ENCODE measurements around the gene SIX2. TPM values are rescaled to one million over a fixed set of nuclear protein-coding genes. Genes with fewer than 3 reads are reported as not detected.

The SIX2 gene
- total and polyA plus RNA-seq, 2 of the 13 experiments (the other 11 are each of a cell fraction or from before 2014, with no cell fraction given): not detected

DNA sequence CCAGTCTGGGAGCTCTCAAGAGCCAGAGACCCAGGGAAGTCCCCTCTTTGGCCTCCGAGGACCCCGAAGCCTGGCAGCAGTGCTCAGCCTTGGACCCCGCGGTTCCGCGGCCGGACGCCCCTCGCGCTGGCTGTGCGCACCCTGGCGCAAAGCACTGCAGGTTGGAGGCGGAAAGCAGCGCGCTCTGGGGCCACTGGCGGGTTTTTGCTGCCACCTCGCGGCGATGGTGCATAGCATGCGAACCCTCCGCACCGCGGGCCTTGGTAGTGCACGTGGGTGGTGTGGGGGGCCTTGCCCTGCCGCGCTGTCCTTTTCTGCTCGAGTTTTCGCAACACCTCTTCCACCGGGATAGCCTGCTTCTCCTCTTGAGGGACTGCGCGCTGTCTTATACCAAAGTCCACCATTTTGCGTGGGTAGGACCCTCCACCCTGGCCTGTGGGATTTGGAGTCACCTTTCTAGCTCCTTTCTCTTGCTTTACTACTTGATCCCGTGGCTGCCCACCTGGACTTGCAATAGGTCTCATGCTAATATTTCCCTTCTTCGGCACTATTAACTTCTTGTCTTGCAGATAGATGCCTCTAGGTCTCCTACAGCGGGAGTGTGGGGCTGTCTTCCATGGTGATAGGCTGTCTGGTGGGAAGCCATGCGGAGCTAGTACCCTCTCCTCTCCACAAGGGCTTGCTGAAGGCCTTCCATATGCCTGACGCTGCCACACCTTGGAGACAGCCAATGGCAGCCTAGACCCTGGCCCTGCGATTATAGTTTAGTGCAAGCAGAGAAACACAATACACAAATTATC is 53.5 kb downstream of the SIX2 start (continued):
- TF ChIP-seq, protein P1, sequence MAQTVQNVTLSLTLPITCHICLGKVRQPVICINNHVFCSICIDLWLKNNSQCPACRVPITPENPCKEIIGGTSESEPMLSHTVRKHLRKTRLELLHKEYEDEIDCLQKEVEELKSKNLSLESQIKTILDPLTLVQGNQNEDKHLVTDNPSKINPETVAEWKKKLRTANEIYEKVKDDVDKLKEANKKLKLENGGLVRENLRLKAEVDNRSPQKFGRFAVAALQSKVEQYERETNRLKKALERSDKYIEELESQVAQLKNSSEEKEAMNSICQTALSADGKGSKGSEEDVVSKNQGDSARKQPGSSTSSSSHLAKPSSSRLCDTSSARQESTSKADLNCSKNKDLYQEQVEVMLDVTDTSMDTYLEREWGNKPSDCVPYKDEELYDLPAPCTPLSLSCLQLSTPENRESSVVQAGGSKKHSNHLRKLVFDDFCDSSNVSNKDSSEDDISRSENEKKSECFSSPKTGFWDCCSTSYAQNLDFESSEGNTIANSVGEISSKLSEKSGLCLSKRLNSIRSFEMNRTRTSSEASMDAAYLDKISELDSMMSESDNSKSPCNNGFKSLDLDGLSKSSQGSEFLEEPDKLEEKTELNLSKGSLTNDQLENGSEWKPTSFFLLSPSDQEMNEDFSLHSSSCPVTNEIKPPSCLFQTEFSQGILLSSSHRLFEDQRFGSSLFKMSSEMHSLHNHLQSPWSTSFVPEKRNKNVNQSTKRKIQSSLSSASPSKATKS (CRISPR knock-in tag; IDR thresholded peaks at IDR 0.05): no peak
- TF ChIP-seq EED (CRISPR knock-in tag; IDR thresholded peaks at IDR 0.05) (no peak), CBX2 (IDR thresholded peaks at IDR 0.05; ENCODE audit: low read depth, low read length) (no peak), CBX2 (CRISPR knock-in tag; IDR thresholded peaks at IDR 0.05; ENCODE audit: low read depth) (0 out of 2 replicates have a peak, but pooled peaks have one; percentile 53), MYNN (CRISPR knock-in tag; IDR thresholded peaks at IDR 0.05; ENCODE audit: low read depth) (peak; percentile 79; the same call in 1 of the 2 replicates), ARNTL (CRISPR knock-in tag; IDR thresholded peaks at IDR 0.05) (no peak), ZNF282 (IDR thresholded peaks at IDR 0.05; ENCODE audit: partially characterized antibody) (no peak), ZNF431 (CRISPR knock-in tag; IDR thresholded peaks at IDR 0.05; ENCODE audit: borderline replicate concordance, low read depth) (peak; percentile 49; the same call in 1 of the 2 replicates), CHCHD3 (CRISPR knock-in tag; IDR thresholded peaks at IDR 0.05) (0 out of 2 replicates have a peak, but pooled peaks have one; percentile 26), ZNF235 (CRISPR knock-in tag; IDR thresholded peaks at IDR 0.05; ENCODE audit: borderline replicate concordance) (0 out of 2 replicates have a peak, but pooled peaks have one; percentile 38), ZNF746 (CRISPR knock-in tag; IDR thresholded peaks at IDR 0.05) (no peak)
- TF ChIP-seq, protein P2, sequence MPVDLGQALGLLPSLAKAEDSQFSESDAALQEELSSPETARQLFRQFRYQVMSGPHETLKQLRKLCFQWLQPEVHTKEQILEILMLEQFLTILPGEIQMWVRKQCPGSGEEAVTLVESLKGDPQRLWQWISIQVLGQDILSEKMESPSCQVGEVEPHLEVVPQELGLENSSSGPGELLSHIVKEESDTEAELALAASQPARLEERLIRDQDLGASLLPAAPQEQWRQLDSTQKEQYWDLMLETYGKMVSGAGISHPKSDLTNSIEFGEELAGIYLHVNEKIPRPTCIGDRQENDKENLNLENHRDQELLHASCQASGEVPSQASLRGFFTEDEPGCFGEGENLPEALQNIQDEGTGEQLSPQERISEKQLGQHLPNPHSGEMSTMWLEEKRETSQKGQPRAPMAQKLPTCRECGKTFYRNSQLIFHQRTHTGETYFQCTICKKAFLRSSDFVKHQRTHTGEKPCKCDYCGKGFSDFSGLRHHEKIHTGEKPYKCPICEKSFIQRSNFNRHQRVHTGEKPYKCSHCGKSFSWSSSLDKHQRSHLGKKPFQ (CRISPR knock-in tag; IDR thresholded peaks at IDR 0.05; ENCODE audit: insufficient replicate concordance): no peak
- TF ChIP-seq, protein P3, sequence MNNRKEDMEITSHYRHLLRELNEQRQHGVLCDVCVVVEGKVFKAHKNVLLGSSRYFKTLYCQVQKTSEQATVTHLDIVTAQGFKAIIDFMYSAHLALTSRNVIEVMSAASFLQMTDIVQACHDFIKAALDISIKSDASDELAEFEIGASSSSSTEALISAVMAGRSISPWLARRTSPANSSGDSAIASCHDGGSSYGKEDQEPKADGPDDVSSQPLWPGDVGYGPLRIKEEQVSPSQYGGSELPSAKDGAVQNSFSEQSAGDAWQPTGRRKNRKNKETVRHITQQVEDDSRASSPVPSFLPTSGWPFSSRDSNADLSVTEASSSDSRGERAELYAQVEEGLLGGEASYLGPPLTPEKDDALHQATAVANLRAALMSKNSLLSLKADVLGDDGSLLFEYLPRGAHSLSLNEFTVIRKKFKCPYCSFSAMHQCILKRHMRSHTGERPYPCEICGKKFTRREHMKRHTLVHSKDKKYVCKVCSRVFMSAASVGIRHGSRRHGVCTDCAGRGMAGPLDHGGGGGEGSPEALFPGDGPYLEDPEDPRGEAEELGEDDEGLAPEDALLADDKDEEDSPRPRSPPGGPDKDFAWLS (CRISPR knock-in tag; IDR thresholded peaks at IDR 0.05; ENCODE audit: borderline replicate concordance): no peak
- TF ChIP-seq, protein P4, sequence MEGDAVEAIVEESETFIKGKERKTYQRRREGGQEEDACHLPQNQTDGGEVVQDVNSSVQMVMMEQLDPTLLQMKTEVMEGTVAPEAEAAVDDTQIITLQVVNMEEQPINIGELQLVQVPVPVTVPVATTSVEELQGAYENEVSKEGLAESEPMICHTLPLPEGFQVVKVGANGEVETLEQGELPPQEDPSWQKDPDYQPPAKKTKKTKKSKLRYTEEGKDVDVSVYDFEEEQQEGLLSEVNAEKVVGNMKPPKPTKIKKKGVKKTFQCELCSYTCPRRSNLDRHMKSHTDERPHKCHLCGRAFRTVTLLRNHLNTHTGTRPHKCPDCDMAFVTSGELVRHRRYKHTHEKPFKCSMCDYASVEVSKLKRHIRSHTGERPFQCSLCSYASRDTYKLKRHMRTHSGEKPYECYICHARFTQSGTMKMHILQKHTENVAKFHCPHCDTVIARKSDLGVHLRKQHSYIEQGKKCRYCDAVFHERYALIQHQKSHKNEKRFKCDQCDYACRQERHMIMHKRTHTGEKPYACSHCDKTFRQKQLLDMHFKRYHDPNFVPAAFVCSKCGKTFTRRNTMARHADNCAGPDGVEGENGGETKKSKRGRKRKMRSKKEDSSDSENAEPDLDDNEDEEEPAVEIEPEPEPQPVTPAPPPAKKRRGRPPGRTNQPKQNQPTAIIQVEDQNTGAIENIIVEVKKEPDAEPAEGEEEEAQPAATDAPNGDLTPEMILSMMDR (CRISPR knock-in tag; IDR thresholded peaks at IDR 0.05): peak; percentile 99
- TF ChIP-seq, protein P5, sequence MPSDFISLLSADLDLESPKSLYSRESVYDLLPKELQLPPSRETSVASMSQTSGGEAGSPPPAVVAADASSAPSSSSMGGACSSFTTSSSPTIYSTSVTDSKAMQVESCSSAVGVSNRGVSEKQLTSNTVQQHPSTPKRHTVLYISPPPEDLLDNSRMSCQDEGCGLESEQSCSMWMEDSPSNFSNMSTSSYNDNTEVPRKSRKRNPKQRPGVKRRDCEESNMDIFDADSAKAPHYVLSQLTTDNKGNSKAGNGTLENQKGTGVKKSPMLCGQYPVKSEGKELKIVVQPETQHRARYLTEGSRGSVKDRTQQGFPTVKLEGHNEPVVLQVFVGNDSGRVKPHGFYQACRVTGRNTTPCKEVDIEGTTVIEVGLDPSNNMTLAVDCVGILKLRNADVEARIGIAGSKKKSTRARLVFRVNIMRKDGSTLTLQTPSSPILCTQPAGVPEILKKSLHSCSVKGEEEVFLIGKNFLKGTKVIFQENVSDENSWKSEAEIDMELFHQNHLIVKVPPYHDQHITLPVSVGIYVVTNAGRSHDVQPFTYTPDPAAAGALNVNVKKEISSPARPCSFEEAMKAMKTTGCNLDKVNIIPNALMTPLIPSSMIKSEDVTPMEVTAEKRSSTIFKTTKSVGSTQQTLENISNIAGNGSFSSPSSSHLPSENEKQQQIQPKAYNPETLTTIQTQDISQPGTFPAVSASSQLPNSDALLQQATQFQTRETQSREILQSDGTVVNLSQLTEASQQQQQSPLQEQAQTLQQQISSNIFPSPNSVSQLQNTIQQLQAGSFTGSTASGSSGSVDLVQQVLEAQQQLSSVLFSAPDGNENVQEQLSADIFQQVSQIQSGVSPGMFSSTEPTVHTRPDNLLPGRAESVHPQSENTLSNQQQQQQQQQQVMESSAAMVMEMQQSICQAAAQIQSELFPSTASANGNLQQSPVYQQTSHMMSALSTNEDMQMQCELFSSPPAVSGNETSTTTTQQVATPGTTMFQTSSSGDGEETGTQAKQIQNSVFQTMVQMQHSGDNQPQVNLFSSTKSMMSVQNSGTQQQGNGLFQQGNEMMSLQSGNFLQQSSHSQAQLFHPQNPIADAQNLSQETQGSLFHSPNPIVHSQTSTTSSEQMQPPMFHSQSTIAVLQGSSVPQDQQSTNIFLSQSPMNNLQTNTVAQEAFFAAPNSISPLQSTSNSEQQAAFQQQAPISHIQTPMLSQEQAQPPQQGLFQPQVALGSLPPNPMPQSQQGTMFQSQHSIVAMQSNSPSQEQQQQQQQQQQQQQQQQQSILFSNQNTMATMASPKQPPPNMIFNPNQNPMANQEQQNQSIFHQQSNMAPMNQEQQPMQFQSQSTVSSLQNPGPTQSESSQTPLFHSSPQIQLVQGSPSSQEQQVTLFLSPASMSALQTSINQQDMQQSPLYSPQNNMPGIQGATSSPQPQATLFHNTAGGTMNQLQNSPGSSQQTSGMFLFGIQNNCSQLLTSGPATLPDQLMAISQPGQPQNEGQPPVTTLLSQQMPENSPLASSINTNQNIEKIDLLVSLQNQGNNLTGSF (CRISPR knock-in tag; IDR thresholded peaks at IDR 0.05): no peak

Data from HepG2 (cell line).